OCI-LY3 (cell line): ENCODE measurements around the gene POLR1B.

ENCODE experiments used
- CTCF ChIP-seq: fragments of 200-600, 300-600 bp; sonication (generic); IDR thresholded peaks from 2 replicates; pipeline ENCODE4 v1.5.1; 2014; ENCODE audit warnings: antibody characterized with exemption, low read length, low read depth
- EZH2phosphoT487 ChIP-seq: fragments of 200-600 bp; shearing (Covaris generic); IDR thresholded peaks from 2 replicates; pipeline ENCODE4 v1.6.1; 2018; ENCODE audit warnings: antibody characterized with exemption, mixed run types, low read depth

- TF ChIP-seq EZH2phosphoT487, result no peak
- no peak for TF ChIP-seq CTCF
Observed at GRCh38 chr2:112621790-112622527, 79.7 kb downstream of the POLR1B start.
